SK-N-SH (cell line): Measurements from ENCODE around the gene CHGA. TPM values are rescaled to one million over a fixed set of nuclear protein-coding genes. Genes with fewer than 3 reads are reported as not detected.
A peak's percentile ranks its signal among the peaks of the same experiment; 100 is the strongest.

Experiments used
- CTCF ChIA-PET: fragments of 300-600, 350-600 bp; formaldehyde crosslinking; extraction: SDS; loops from one replicate; lab custom pipeline; 2021; lab: Yijun Ruan, JAX
- POLR2A ChIA-PET: fragments of 350-600 bp; sonication (Branson Sonifier 250); formaldehyde crosslinking; extraction: SDS; loops from one replicate; lab custom pipeline; 2020; ENCODE audit warnings: antibody characterized with exemption, inconsistent platforms; lab: Yijun Ruan, JAX
- DNase-seq: peaks from one replicate; pipeline ENCODE4 v3.0.0; 2012
- H2AFZ ChIP-seq: fragments of 200-600 bp; sonication (generic); 2 replicates; pipeline ENCODE4 v1.8.1; 2016; ENCODE audit warnings: antibody characterized with exemption, mild to moderate bottlenecking, low read depth
- H3F3A ChIP-seq: fragments of 200-600 bp; sonication (generic); replicated peaks from 2 replicates; pipeline ENCODE3; 2016; ENCODE audit warnings: antibody characterized with exemption, mild to moderate bottlenecking; ENCODE audit not compliant: insufficient read depth
- H3K27ac ChIP-seq, 2 experiments: fragments of 200-500 bp in 1 of 2; fragments of 200-600 bp in 1 of 2; sonication (Bioruptor generic) in 1 of 2; sonication (generic), shearing (Covaris generic) in 1 of 2; 2 replicates each; pipeline versions ENCODE4 v1.5.1 to v1.6.1; 2014 to 2016; ENCODE audit warnings: low read depth in 2 of 2, inconsistent platforms in 1 of 2, low read length in 1 of 2, mild to moderate bottlenecking in 1 of 2, mixed read lengths in 1 of 2
- H3K27me3 ChIP-seq: fragments of 200-600 bp; sonication (generic), shearing (Covaris generic); 2 replicates; pipeline ENCODE4 v1.6.1; 2016; ENCODE audit warnings: mixed run types; ENCODE audit not compliant: insufficient read depth
- H3K36me3 ChIP-seq, 2 experiments: fragments of 200-500 bp in 1 of 2; fragments of 200-600 bp in 1 of 2; sonication (Bioruptor generic) in 1 of 2; sonication (generic) in 1 of 2; replicated peaks in 1 of 2; 2 replicates each; pipeline versions ENCODE3 to v1.5.1; 2014 to 2016; ENCODE audit warnings: low read length in 1 of 2, mild to moderate bottlenecking in 1 of 2; ENCODE audit not compliant: insufficient read depth in 2 of 2, control insufficient read depth in 1 of 2
- H3K4me1 ChIP-seq, 2 experiments: fragments of 200-500 bp in 1 of 2; fragments of 200-600 bp in 1 of 2; sonication (Bioruptor generic) in 1 of 2; sonication (generic), shearing (Covaris generic) in 1 of 2; 2 replicates each; pipeline versions ENCODE4 v1.5.1 to v1.6.1; 2014 to 2016; ENCODE audit warnings: low read depth in 1 of 2, low read length in 1 of 2, mixed run types in 1 of 2; ENCODE audit not compliant: insufficient read depth in 2 of 2, control insufficient read depth in 1 of 2
- H3K4me2 ChIP-seq: fragments of 200-600 bp; sonication (generic), shearing (Covaris generic); 2 replicates; pipeline ENCODE4 v1.6.1; 2017; ENCODE audit warnings: mixed run types
- H3K4me3 ChIP-seq, 2 experiments: fragments of 200-500 bp in 1 of 2; fragments of 200-600 bp in 1 of 2; sonication (Bioruptor generic) in 1 of 2; sonication (generic), shearing (Covaris generic) in 1 of 2; 2 replicates each; pipeline versions ENCODE4 v1.5.1 to v1.8.1; 2014 to 2016; ENCODE audit warnings: low read depth in 2 of 2, inconsistent platforms in 1 of 2, low read length in 1 of 2, mild to moderate bottlenecking in 1 of 2, mixed read lengths in 1 of 2, moderate library complexity in 1 of 2
- H3K79me2 ChIP-seq: fragments of 200-600 bp; sonication (generic); 2 replicates; pipeline ENCODE4 v1.8.1; 2017; ENCODE audit warnings: mild to moderate bottlenecking; ENCODE audit not compliant: insufficient read depth
- H3K9ac ChIP-seq: fragments of 200-600 bp; sonication (generic); 2 replicates; pipeline ENCODE4 v1.6.1; 2017; ENCODE audit warnings: mixed run types
- H3K9me2 ChIP-seq: fragments of 200-600 bp; sonication (generic); 2 replicates; pipeline ENCODE4 v1.6.1; 2017; ENCODE audit warnings: mixed run types
- H3K9me3 ChIP-seq: fragments of 200-600 bp; sonication (generic); 2 replicates; pipeline ENCODE4 v1.6.1; 2017; ENCODE audit warnings: mixed run types, mild to moderate bottlenecking, moderate library complexity
- H4K20me1 ChIP-seq: fragments of 200-600 bp; sonication (generic); 2 replicates; pipeline ENCODE4 v1.6.1; 2017; ENCODE audit warnings: mild to moderate bottlenecking, mixed run types; ENCODE audit not compliant: insufficient read depth
- JUND ChIP-seq: IDR thresholded peaks from 2 replicates; pipeline ENCODE4 v1.4.0; 2012
- PBX3 ChIP-seq: IDR thresholded peaks from 2 replicates; pipeline ENCODE4; 2012
- RCOR1 ChIP-seq: fragments of 150-350 bp; IDR thresholded peaks from 2 replicates; pipeline ENCODE4 v1.6.1; 2017; ENCODE audit warnings: antibody characterized with exemption, low read length
- TAF1 ChIP-seq: IDR thresholded peaks from 2 replicates; pipeline ENCODE4 v1.6.1; 2012; ENCODE audit warnings: low read depth, mild to moderate bottlenecking, low read length, moderate library complexity, borderline replicate concordance
- USF2 ChIP-seq: fragments of 150-350 bp; IDR thresholded peaks from 2 replicates; pipeline ENCODE4 v1.6.1; 2017; ENCODE audit warnings: antibody characterized with exemption, low read length, low read depth, borderline replicate concordance
- WGBS: methylation state at CpG from one replicate; pipeline ENCODE4 v1.1.6; 2017; ENCODE audit warnings: low lambda C conversion rate; 5-methylcytosine and 5-hydroxymethylcytosine counted together
- polyA plus RNA-seq, 3 experiments: library from polyadenylated mRNA; depleted of rRNA; stranded (reverse); fragments of >200 nt; gene quantifications; 2 replicates each; pipeline ENCODE4 v1.2.3, GENCODE V29; 2012
- TF ChIP-seq, protein P1 (sequence below): fragments of 200-600 bp; sonication (generic); IDR thresholded peaks from 2 replicates; pipeline ENCODE4 v1.6.1; 2017; ENCODE audit warnings: antibody characterized with exemption, mild to moderate bottlenecking, moderate library complexity
- TF ChIP-seq, protein P2 (sequence below): IDR thresholded peaks from 2 replicates; pipeline ENCODE4 v1.6.1; 2012; ENCODE audit warnings: mild to moderate bottlenecking, low read depth, low read length, moderate library complexity

CHGA gene
- polyA plus RNA-seq, 1 of the 3 experiments (the other 2 are of a cell fraction) = 5.6 TPM

DNA sequence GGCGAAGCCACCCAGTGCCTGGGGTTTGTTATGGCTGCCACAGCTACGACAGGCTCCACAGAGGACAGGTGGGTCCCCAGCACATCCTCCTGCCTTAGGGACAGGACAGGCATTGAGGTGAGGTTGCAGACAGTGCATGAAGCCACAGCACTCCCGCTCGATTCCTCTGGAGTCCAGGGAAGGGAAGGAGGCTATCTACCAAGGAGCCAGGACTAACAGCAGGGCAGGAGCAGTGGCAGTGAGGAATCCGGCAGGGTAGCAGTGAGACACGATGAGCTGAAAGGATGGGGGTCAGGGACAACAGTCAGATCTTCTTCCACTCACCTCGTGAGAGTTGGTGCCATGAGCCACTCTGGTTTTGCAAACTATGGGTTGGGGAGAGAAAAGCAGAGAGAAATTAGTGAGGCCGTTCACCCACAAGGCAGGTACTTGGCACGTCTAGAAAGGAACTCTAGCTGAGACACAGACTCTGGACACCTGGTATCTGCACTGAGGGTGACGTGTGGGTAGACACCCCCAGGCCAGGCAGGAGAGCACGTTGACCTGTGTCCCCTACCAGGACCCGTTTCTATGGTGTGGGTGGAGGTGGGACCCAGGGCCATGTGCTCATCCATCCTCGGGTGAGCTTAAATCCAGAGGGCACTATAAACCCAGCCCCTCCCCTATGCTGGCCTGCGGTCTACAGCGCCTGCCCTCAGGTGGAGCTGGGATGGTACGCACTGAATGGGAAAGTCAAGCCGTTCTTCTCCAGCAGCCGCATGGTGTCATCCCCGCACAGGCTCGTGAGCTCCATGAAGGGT is 39.3 kb downstream of the CHGA start:
- no peak overlapping the region for H3K4me3 ChIP-seq
- peaks cover 3 to 78% of the 10 kb centered on the region in 2 experiments; a peak in 3 of 4 replicates for H3K4me1 ChIP-seq
- no peaks in the 10 kb centered on the region for H3F3A ChIP-seq
- 99% methylated on average over 9 of the region's 20 CpGs for WGBS
- DNase-seq = no peak
- POLR2A ChIA-PET = interaction anchor here (1.0 kb wide), 1 partner anchor 46 kb away, joined by 4 read pairs; no protein-coding TSS in a partner anchor
- no peak overlapping the region for H3K9ac ChIP-seq
- H3K36me3 ChIP-seq = peaks cover 0 to 4% of the 10 kb centered on the region in 2 experiments
- TF ChIP-seq JUND = no peak
- TF ChIP-seq, all 33 proteins: peak for 0
- no peak overlapping the region for H3K4me2 ChIP-seq
- CTCF ChIA-PET = interaction anchor here (0.8 to 5.2 kb wide), 9 partner anchors 10 to 275 kb away, joined by 3 to 20 read pairs (median 5); no protein-coding TSS in a partner anchor
- H3K9me2 ChIP-seq = no peaks in the 10 kb centered on the region
- H3K9me3 ChIP-seq = no peaks in the 10 kb centered on the region
- H3K27ac ChIP-seq = peak overlapping the region in 1 of 2 experiments; percentile 97; a peak in 1 of 4 replicates
- no peaks in the 10 kb centered on the region for H3K79me2 ChIP-seq
- H3K27me3 ChIP-seq = no peaks in the 10 kb centered on the region
- no peak overlapping the region for H2AFZ ChIP-seq
- no peaks in the 10 kb centered on the region for H4K20me1 ChIP-seq

GRCh38 chr14:92962831-92963095 is 39.8 kb downstream of the CHGA start:
- Histone ChIP-seq H3K27ac (peak overlapping the region in 1 of 2 experiments; percentile 97; a peak in 2 of 4 replicates), H3K4me3 (no peak overlapping the region), H3F3A (no peaks in the 10 kb centered on the region), H3K9me3 (no peaks in the 10 kb centered on the region), H3K27me3 (no peaks in the 10 kb centered on the region), H3K79me2 (no peaks in the 10 kb centered on the region), H4K20me1 (no peaks in the 10 kb centered on the region), H2AFZ (no peak overlapping the region), H3K4me2 (no peak overlapping the region), H3K9me2 (no peaks in the 10 kb centered on the region), H3K4me1 (peaks cover 3 to 72% of the 10 kb centered on the region in 2 experiments; a peak in 3 of 4 replicates), H3K9ac (no peak overlapping the region), H3K36me3 (peaks cover 0 to 4% of the 10 kb centered on the region in 2 experiments)
- ChIA-PET CTCF (interaction anchor here (0.9 to 3.6 kb wide), 6 partner anchors 11 to 276 kb away, joined by 3 to 16 read pairs (median 4); no protein-coding TSS in a partner anchor), POLR2A (interaction anchor here (1.0 kb wide), 1 partner anchor 45 kb away, joined by 4 read pairs; no protein-coding TSS in a partner anchor)
- no peak for DNase-seq
- whole genome bisulfite sequencing = 91% methylated on average over 6 of the region's 11 CpGs
- TF ChIP-seq, protein P1, sequence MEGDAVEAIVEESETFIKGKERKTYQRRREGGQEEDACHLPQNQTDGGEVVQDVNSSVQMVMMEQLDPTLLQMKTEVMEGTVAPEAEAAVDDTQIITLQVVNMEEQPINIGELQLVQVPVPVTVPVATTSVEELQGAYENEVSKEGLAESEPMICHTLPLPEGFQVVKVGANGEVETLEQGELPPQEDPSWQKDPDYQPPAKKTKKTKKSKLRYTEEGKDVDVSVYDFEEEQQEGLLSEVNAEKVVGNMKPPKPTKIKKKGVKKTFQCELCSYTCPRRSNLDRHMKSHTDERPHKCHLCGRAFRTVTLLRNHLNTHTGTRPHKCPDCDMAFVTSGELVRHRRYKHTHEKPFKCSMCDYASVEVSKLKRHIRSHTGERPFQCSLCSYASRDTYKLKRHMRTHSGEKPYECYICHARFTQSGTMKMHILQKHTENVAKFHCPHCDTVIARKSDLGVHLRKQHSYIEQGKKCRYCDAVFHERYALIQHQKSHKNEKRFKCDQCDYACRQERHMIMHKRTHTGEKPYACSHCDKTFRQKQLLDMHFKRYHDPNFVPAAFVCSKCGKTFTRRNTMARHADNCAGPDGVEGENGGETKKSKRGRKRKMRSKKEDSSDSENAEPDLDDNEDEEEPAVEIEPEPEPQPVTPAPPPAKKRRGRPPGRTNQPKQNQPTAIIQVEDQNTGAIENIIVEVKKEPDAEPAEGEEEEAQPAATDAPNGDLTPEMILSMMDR = no peak
- no peak for TF ChIP-seq RCOR1
- TF ChIP-seq TAF1 = no peak
- TF ChIP-seq USF2 = no peak
- TF ChIP-seq, protein P2, sequence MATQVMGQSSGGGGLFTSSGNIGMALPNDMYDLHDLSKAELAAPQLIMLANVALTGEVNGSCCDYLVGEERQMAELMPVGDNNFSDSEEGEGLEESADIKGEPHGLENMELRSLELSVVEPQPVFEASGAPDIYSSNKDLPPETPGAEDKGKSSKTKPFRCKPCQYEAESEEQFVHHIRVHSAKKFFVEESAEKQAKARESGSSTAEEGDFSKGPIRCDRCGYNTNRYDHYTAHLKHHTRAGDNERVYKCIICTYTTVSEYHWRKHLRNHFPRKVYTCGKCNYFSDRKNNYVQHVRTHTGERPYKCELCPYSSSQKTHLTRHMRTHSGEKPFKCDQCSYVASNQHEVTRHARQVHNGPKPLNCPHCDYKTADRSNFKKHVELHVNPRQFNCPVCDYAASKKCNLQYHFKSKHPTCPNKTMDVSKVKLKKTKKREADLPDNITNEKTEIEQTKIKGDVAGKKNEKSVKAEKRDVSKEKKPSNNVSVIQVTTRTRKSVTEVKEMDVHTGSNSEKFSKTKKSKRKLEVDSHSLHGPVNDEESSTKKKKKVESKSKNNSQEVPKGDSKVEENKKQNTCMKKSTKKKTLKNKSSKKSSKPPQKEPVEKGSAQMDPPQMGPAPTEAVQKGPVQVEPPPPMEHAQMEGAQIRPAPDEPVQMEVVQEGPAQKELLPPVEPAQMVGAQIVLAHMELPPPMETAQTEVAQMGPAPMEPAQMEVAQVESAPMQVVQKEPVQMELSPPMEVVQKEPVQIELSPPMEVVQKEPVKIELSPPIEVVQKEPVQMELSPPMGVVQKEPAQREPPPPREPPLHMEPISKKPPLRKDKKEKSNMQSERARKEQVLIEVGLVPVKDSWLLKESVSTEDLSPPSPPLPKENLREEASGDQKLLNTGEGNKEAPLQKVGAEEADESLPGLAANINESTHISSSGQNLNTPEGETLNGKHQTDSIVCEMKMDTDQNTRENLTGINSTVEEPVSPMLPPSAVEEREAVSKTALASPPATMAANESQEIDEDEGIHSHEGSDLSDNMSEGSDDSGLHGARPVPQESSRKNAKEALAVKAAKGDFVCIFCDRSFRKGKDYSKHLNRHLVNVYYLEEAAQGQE = no peak
- no peak for TF ChIP-seq PBX3
